PFSK-1 (cell line): ENCODE results near the gene BMERB1.

ENCODE experiments used
- REST ChIP-seq, 2 experiments: IDR thresholded peaks; 2 replicates each; pipeline versions ENCODE4 v1.6.1 to v1.8.0; 2011 to 2012; ENCODE audit warnings: low read depth in 2 of 2, low read length in 2 of 2, control low read depth in 1 of 2, inconsistent platforms in 1 of 2, mild to moderate bottlenecking in 1 of 2, moderate library complexity in 1 of 2; ENCODE audit not compliant: insufficient read depth in 1 of 2
- TAF1 ChIP-seq: IDR thresholded peaks from 2 replicates; pipeline ENCODE4 v1.6.1; 2012; ENCODE audit warnings: low read length, control low read depth, borderline replicate concordance; ENCODE audit not compliant: insufficient read depth

DNA sequence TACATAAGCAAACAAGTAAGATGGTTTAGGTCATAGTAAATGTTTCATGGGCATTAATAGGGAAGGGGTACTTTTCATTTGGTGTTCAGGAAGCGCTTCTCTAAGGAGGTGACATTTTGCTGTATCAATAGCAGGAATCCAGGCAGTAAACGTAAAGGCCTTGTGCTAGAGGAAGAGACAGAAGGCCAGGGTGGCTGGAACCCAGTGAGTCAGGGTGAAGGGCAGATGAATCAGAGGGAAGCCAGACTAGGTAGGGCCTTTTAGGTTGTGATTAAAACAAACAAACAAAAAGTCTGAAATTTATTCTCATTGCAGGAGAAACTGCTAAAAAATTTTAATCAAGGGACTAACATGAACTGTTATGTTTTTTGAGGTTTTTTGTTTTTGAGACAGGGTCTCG is 6.5 kb downstream of the BMERB1 start:
- no peak for TF ChIP-seq REST (IDR thresholded peaks at IDR 0.05; ENCODE audit: insufficient read depth in 1 of 2, low read depth in 2 of 2, low read length in 2 of 2)
- TF ChIP-seq TAF1 = no peak
